ENCODE data around the gene AGPAT1. TPM values are rescaled to one million over a fixed set of nuclear protein-coding genes. Genes with fewer than 3 reads are reported as not detected.

The AGPAT1 gene
- total RNA-seq, 2 donors from 2014 or later = 43.0 to 53.1 TPM

DNA sequence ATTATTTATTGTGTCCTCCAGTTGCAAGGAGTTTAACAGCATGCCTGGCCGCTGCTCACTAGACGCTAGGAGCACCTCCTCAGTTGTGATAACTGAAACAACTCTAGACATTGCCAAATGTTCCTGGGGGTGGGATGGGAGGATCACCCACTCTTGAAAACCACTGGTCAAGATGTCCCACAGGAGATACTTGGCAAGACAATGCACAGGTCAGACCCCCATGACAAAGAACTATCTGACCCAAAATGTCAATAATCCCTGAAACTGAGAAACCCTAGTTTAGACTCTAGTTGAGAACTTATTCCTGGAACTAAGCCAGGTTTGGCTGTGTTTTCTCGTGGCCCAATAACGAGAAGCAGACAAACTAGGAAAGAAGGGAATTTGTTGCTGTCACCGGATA is 36.3 kb downstream of the AGPAT1 start:
- TF ChIP-seq, protein P1, sequence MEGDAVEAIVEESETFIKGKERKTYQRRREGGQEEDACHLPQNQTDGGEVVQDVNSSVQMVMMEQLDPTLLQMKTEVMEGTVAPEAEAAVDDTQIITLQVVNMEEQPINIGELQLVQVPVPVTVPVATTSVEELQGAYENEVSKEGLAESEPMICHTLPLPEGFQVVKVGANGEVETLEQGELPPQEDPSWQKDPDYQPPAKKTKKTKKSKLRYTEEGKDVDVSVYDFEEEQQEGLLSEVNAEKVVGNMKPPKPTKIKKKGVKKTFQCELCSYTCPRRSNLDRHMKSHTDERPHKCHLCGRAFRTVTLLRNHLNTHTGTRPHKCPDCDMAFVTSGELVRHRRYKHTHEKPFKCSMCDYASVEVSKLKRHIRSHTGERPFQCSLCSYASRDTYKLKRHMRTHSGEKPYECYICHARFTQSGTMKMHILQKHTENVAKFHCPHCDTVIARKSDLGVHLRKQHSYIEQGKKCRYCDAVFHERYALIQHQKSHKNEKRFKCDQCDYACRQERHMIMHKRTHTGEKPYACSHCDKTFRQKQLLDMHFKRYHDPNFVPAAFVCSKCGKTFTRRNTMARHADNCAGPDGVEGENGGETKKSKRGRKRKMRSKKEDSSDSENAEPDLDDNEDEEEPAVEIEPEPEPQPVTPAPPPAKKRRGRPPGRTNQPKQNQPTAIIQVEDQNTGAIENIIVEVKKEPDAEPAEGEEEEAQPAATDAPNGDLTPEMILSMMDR (IDR thresholded peaks at IDR 0.05) = no peak

DNA sequence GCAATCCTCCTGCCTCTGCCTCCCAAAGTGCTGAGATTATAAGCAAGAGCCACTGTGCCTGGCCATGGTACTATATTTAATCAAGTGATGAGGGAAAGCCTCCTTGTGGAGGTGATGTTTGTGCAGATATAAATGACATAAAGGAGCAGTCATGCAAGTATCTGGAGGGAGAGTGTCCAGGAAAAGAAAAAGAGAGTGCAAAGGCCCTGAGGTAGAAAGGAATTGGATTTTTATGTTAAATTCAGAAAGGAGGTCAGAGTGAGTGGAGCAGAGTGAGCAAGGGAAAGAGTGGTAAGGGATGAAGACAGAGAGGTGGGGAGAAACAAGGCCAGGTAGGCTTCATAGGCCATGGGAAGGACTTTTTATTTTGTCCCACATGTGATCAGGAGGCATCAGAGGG is 38.4 kb downstream of the AGPAT1 start:
- no peaks in the 10 kb centered on the region for H3K9me3 ChIP-seq
- no peaks in the 10 kb centered on the region for H3K36me3 ChIP-seq
- TF ChIP-seq, protein P1 (IDR thresholded peaks at IDR 0.05) = no peak

More for the DNA sequence above, 36.3 kb downstream of the AGPAT1 start:
- ATAC-seq (ENCODE audit: insufficient number of reproducible peaks, low FRiP score, low read depth) (no peak), DNase-seq (ENCODE audit: low spot score) (no peak)
- no peaks in the 10 kb centered on the region for H3K36me3 ChIP-seq
- no peak overlapping the region for H3K27ac ChIP-seq
- no peaks in the 10 kb centered on the region for H3K4me1 ChIP-seq (ENCODE audit: control insufficient read depth in 1 of 2, low read depth in 2 of 2)
- H3K9me3 ChIP-seq = no peaks in the 10 kb centered on the region
- H3K27me3 ChIP-seq (replicated peaks; ENCODE audit: insufficient read depth) = no peaks in the 10 kb centered on the region
- no peak overlapping the region for H3K4me3 ChIP-seq

DNA sequence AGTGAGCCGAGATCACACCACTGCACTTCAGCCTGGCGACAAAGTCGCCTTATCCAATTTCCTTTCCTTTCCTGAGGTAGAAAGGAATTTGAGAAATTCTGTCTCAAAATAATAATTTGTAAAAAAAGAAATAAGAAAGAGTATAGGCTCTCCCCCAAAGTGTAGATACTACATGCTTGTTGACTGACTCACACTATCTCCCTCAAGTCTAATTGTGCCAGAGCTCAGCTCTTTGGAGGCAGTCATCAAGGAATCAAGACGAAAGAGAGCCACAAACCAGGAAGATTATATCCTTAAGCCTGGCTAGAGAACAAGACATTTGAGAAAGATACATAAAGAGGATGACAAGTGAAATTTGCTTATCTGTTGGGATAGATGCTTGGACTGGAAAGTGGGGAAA is 42.1 kb downstream of the AGPAT1 start:
- H3K36me3 ChIP-seq = no peaks in the 10 kb centered on the region
- no peak for ATAC-seq (ENCODE audit: insufficient number of reproducible peaks, low FRiP score, low read depth)
- TF ChIP-seq, protein P1 (IDR thresholded peaks at IDR 0.05) = no peak
- H3K4me3 ChIP-seq = no peak overlapping the region
- no peaks in the 10 kb centered on the region for H3K9me3 ChIP-seq
- H3K4me1 ChIP-seq (ENCODE audit: control insufficient read depth in 1 of 2, low read depth in 2 of 2) = peaks cover 8 to 9% of the 10 kb centered on the region in 2 donors
- DNase-seq (ENCODE audit: low spot score) = no peak
- H3K27me3 ChIP-seq (replicated peaks; ENCODE audit: insufficient read depth) = no peaks in the 10 kb centered on the region
- H3K27ac ChIP-seq = no peak overlapping the region

More for the DNA sequence above, 38.4 kb downstream of the AGPAT1 start:
- Histone ChIP-seq H3K4me3 (no peak overlapping the region), H3K4me1 (ENCODE audit: control insufficient read depth in 1 of 2, low read depth in 2 of 2) (no peaks in the 10 kb centered on the region), H3K27me3 (replicated peaks; ENCODE audit: insufficient read depth) (no peaks in the 10 kb centered on the region), H3K27ac (no peak overlapping the region)
- ATAC-seq (ENCODE audit: insufficient number of reproducible peaks, low FRiP score, low read depth) (no peak), DNase-seq (ENCODE audit: low spot score) (no peak)

DNA sequence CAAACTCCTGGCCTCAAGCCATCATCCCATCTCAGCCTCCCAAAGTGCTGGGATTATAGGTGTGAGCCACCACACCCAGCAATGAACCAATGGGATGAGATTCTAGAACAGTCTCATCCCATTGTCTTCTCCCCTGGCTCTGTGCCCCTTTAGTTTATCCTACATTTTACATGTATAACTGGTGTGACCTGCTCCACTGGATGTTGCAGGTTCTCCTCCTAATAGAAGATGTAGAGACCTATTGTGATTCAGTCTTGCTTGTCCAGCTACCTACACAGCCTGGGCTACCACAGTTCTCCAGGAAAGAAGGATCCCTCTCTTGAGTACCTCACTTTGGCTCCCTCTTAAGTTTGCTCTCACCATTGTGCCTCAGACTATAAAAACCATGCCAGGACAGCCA is 43.8 kb downstream of the AGPAT1 start:
- peaks cover 15 to 18% of the 10 kb centered on the region in 2 donors for H3K4me1 ChIP-seq (ENCODE audit: control insufficient read depth in 1 of 2, low read depth in 2 of 2)
- H3K9me3 ChIP-seq = no peaks in the 10 kb centered on the region
- no peak for DNase-seq (ENCODE audit: low spot score)
- TF ChIP-seq, protein P1 (IDR thresholded peaks at IDR 0.05) = no peak
- no peak overlapping the region for H3K27ac ChIP-seq
- H3K27me3 ChIP-seq (replicated peaks; ENCODE audit: insufficient read depth) = no peaks in the 10 kb centered on the region
- ATAC-seq (ENCODE audit: insufficient number of reproducible peaks, low FRiP score, low read depth) = no peak
- H3K36me3 ChIP-seq = no peaks in the 10 kb centered on the region
- H3K4me3 ChIP-seq = no peak overlapping the region

DNA sequence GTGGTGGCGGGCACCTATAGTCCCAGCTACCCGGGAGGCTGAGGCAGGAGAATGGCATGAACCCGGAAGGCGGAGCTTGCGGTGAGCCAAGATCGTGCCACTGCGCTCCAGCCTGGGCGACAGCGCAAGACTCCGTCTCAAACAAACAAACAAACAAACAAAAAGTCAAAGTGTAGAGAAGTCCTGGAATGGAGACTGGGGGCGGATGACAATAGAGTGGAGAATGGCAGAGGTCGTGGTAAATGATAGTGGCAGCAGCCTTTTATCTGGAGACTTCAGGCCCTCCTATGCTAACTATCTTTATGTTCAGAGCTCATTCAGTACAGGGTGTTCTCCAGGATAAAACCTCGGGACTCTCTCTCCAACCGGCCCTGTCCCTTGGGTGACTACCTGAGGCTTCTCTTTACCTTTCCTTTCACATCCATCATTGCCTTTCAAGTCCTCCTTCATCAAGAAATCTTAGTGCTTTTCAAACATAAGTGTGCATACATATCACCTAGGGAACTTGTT is 44.4 kb downstream of the AGPAT1 start:
- peaks cover 19 to 24% of the 10 kb centered on the region in 2 donors for H3K4me1 ChIP-seq (ENCODE audit: control insufficient read depth in 1 of 2, low read depth in 2 of 2)
- no peaks in the 10 kb centered on the region for H3K27me3 ChIP-seq (replicated peaks; ENCODE audit: insufficient read depth)
- ATAC-seq (ENCODE audit: insufficient number of reproducible peaks, low FRiP score, low read depth) (no peak), DNase-seq (ENCODE audit: low spot score) (no peak)
- no peaks in the 10 kb centered on the region for H3K36me3 ChIP-seq
- H3K27ac ChIP-seq = no peak overlapping the region
- no peak overlapping the region for H3K4me3 ChIP-seq
- no peaks in the 10 kb centered on the region for H3K9me3 ChIP-seq
- TF ChIP-seq, protein P1 (IDR thresholded peaks at IDR 0.05) = no peak

Data from thoracic aorta (tissue), 2 donors.